Lung (tissue), 12 donors: ENCODE results near the gene NEAT1. TPM values are rescaled to one million over a fixed set of nuclear protein-coding genes. Genes with fewer than 3 reads are reported as not detected.
"Not testable (repeated sequence)": the region's sequence is repeated elsewhere in the genome, so short reads cannot be mapped to it uniquely, and the experiment has no call there.

Source experiments
- ATAC-seq: fragments of 200-7000 bp; cut with Tn5 transposase; one replicate; pipeline ENCODE4 v1.9.1; 2020; ENCODE audit warnings: moderate number of reproducible peaks; ENCODE audit not compliant: insufficient read depth, low FRiP score
- DNase-seq, 3 donors: peaks; one replicate each; pipeline ENCODE4 v3.0.0-alpha.2; 2013 to 2017
- H3K27ac ChIP-seq, 2 donors: one replicate each; pipeline ENCODE4 v1.5.1; 2013; ENCODE audit warnings: mild to moderate bottlenecking in 2 of 2, moderate library complexity in 2 of 2, control low read depth in 1 of 2, inconsistent platforms in 1 of 2, low read depth in 1 of 2, low read length in 1 of 2
- H3K27me3 ChIP-seq, 3 donors: one replicate each; pipeline ENCODE4 v1.5.1; 2013; ENCODE audit warnings: low read length in 2 of 3; ENCODE audit not compliant: control insufficient read depth in 3 of 3, insufficient read depth in 3 of 3
- H3K36me3 ChIP-seq, 4 donors: one replicate each; pipeline ENCODE4 v1.5.1; 2013; ENCODE audit warnings: low read length in 4 of 4, mild to moderate bottlenecking in 1 of 4, moderate library complexity in 1 of 4; ENCODE audit not compliant: control insufficient read depth in 4 of 4, insufficient read depth in 4 of 4
- H3K4me1 ChIP-seq, 5 donors: one replicate each; pipeline ENCODE4 v1.5.1; 2013; ENCODE audit warnings: low read length in 5 of 5, mild to moderate bottlenecking in 2 of 5, moderate library complexity in 1 of 5; ENCODE audit not compliant: control insufficient read depth in 5 of 5, insufficient read depth in 5 of 5
- H3K4me3 ChIP-seq: one replicate; pipeline ENCODE4 v1.5.1; 2013; ENCODE audit warnings: mild to moderate bottlenecking, control low read depth, moderate library complexity
- H3K9ac ChIP-seq, 2 donors: one replicate each; pipeline ENCODE4 v1.5.1; 2013; ENCODE audit warnings: low read length in 2 of 2, control low read depth in 1 of 2; ENCODE audit not compliant: insufficient read depth in 1 of 2
- H3K9me3 ChIP-seq, 4 donors: one replicate each; pipeline ENCODE4 v1.5.1; 2013; ENCODE audit warnings: low read length in 3 of 4, mild to moderate bottlenecking in 1 of 4, moderate library complexity in 1 of 4; ENCODE audit not compliant: control insufficient read depth in 4 of 4, insufficient read depth in 3 of 4
- CTCF ChIP-seq: IDR thresholded peaks from 2 replicates; pipeline ENCODE4 v1.5.1; 2012; ENCODE audit warnings: mild to moderate bottlenecking; ENCODE audit errors: control extremely low read depth, extremely low read depth
- WGBS, 2 donors: extraction: QIAGEN DNeasy Blood & Tissue Kit; methylation state at CpG; one replicate each; pipeline ENCODE4 v1.1.7; 2013; 5-methylcytosine and 5-hydroxymethylcytosine counted together
- polyA plus RNA-seq, 2 donors: library from polyadenylated mRNA; stranded (reverse); fragments of 200-250 nt; gene quantifications; one replicate each; pipeline ENCODE4 v1.2.1, GENCODE V29; 2013
- total RNA-seq, 2 donors: library from RNA; depleted of rRNA in 1 of 2; stranded (reverse); fragments of >200 nt in 1 of 2; gene quantifications; one replicate each; pipeline ENCODE4 v1.2.1, GENCODE V29; 2014 to 2021
- donor health status: control.
- donor health status: control.
- donor health status: Bipolar disorder and iron deficiency.
- donor health status: healthy.
- donor health status: DM: yes; HTN: yes; CAD: no.

The NEAT1 gene
- total and polyA plus RNA-seq, 4 donors, result 481 to 1,176 (median 715) TPM

- no peaks in the 10 kb centered on the region for H3K27me3 ChIP-seq
- no peak overlapping the region for H3K4me3 ChIP-seq
- H3K9ac ChIP-seq, result no peak overlapping the region
- H3K36me3 ChIP-seq, result no peaks in the 10 kb centered on the region
- no peak overlapping the region for H3K27ac ChIP-seq
- ATAC-seq, result no peak
- peak; percentile 50 to 76 (median 74) for DNase-seq
- TF ChIP-seq CTCF, result peak; percentile 76
- 23% methylated on average over 3 of the region's 3 CpGs for WGBS, 2 donors
- peaks cover 0 to 8% (median 3%) of the 10 kb centered on the region in 5 donors for H3K4me1 ChIP-seq
- no peaks in the 10 kb centered on the region for H3K9me3 ChIP-seq
Observed at GRCh38 chr11:65468874-65469333, 46.3 kb downstream of the NEAT1 start.

- H3K4me3 ChIP-seq, result no peak overlapping the region
- no peaks in the 10 kb centered on the region for H3K36me3 ChIP-seq
- WGBS, 2 donors, result 80 to 94% methylated on average over 8 of the region's 8 CpGs
- no peak for TF ChIP-seq CTCF
- H3K4me1 ChIP-seq, result peaks cover 0 to 8% (median 3%) of the 10 kb centered on the region in 5 donors
- DNase-seq (no peak), ATAC-seq (no peak)
- peak overlapping the region; percentile 92 to 97 for H3K27ac ChIP-seq
- H3K9me3 ChIP-seq, result no peaks in the 10 kb centered on the region
- no peak overlapping the region for H3K9ac ChIP-seq
- no peaks in the 10 kb centered on the region for H3K27me3 ChIP-seq
Observed at GRCh38 chr11:65470433-65471049, 47.9 kb downstream of the NEAT1 start.

DNA sequence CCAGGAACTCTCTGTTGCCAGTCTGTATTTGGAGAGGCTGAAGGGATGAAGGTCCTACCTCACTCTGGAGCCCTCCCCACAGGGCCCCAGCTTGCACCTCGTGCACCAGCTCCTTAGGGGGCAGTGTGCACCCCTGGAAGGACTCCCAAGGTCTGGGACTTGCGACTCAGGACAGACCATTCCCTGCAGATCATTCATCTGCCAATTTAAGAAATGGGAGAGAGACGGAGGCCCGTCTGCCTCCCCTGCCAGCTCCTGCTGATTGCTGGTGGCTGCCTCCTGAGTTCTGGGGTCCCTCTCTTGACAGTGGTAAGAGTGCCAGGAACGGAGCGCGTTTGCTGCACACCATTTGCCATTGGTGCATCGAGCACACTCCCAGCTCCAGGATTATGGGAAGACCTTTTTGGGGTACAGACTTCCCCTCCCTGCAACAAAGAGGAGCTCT is 48.9 kb downstream of the NEAT1 start:
- H3K4me1 ChIP-seq, result peaks cover 0 to 12% (median 3%) of the 10 kb centered on the region in 5 donors
- 37 to 41% methylated on average over 8 of the region's 8 CpGs for WGBS, 2 donors
- H3K4me3 ChIP-seq, result no peak overlapping the region
- H3K9me3 ChIP-seq, result no peaks in the 10 kb centered on the region
- ATAC-seq, result peak; percentile 70
- H3K27ac ChIP-seq, result peak overlapping the region; percentile 92 to 97
- no peaks in the 10 kb centered on the region for H3K27me3 ChIP-seq
- no peaks in the 10 kb centered on the region for H3K36me3 ChIP-seq
- peak; percentile 31 to 59 (median 51) for DNase-seq
- no peak overlapping the region for H3K9ac ChIP-seq
- TF ChIP-seq CTCF, result peak; percentile 62

- H3K9me3 ChIP-seq, ATAC-seq, H3K9ac ChIP-seq, DNase-seq, H3K4me3 ChIP-seq, H3K36me3 ChIP-seq, H3K27me3 ChIP-seq: not testable (repeated sequence)
- H3K4me1 ChIP-seq, result peaks cover 0 to 19% (median 7%) of the 10 kb centered on the region in 5 donors
- peak overlapping the region; percentile 87 to 92 for H3K27ac ChIP-seq
- 82 to 87% methylated on average over 14 of the region's 14 CpGs for WGBS, 2 donors
Observed at GRCh38 chr11:65472588-65473277, 50.1 kb downstream of the NEAT1 start.
